ENCODE results near the gene ZNRF3.

- TF ChIP-seq, protein P1, sequence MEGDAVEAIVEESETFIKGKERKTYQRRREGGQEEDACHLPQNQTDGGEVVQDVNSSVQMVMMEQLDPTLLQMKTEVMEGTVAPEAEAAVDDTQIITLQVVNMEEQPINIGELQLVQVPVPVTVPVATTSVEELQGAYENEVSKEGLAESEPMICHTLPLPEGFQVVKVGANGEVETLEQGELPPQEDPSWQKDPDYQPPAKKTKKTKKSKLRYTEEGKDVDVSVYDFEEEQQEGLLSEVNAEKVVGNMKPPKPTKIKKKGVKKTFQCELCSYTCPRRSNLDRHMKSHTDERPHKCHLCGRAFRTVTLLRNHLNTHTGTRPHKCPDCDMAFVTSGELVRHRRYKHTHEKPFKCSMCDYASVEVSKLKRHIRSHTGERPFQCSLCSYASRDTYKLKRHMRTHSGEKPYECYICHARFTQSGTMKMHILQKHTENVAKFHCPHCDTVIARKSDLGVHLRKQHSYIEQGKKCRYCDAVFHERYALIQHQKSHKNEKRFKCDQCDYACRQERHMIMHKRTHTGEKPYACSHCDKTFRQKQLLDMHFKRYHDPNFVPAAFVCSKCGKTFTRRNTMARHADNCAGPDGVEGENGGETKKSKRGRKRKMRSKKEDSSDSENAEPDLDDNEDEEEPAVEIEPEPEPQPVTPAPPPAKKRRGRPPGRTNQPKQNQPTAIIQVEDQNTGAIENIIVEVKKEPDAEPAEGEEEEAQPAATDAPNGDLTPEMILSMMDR (IDR thresholded peaks at IDR 0.05), result peak; percentile 91
- TF ChIP-seq ZFX (IDR thresholded peaks at IDR 0.05; ENCODE audit: borderline replicate concordance), result no peak
These were observed 27.8 kb upstream of the ZNRF3 start for GRCh38 chr22:28855355-28856094.
